ENCODE data around the gene ATP8B2.
"Not testable (repeated sequence)": the region's sequence is repeated elsewhere in the genome, so short reads cannot be mapped to it uniquely, and the experiment has no call there.

ATP8B2 gene

GRCh38 chr1:154323493-154323892 lies 1.8 kb upstream of the ATP8B2 start:
- no peak for DNase-seq (ENCODE audit: low read depth in 2 of 2)

GRCh38 chr1:154324241-154324640 lies 1.1 kb upstream of the ATP8B2 start:
- no peak for DNase-seq (ENCODE audit: low read depth in 2 of 2)

DNA sequence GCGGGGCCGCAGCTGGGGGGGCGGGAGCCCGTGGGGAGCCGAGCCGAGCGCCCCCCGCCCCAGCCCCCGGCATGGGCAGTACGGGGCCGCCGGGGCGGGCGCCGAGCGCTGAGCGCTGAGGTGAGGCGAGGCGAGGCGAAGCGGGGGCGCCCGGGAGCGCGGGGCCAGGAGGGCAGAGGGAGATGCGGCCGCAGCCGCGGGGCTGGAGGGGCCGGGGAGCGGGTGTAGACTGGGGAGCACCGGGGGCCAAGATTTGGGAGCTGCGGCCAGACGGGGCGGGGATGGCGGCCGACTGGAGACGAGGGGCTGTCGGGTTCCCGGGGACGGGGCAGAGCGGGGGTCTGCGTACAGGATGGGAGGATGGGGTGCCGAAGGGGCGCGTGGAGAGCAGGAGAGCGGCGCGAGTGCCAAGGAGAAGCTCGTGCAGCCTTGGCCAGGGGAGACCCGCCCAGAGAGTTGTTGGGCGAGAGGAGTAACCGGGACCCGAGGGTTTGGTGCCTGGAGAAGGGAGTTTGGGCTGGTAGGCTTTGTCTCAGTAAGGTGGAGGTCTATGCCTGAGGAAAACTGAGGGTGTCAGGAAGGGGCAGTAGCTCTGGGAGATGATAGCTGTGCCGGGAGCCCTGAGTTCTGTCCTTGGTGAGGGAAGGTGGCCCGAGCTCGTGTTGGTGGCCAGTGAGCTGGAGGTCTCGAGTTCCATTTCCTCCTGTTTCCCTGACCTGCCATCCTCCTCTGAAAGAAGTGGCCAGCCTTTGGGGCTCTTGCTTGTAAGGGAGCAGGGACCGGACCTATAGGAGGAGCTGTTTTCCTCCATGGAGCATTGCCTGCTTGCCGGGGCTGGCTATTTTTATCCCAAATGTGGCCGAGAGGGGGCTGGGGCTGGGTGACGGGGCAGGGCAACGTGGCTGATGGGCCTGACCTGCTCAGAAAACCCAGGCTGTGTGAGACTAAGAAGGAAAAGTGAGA lies 539 bp downstream of the ATP8B2 start:
- DNase-seq (ENCODE audit: low read depth in 2 of 2) = peak; percentile 68 to 70

GRCh38 chr1:154326546-154327465 lies 1.5 kb downstream of the ATP8B2 start:
- DNase-seq (ENCODE audit: low read depth in 2 of 2) = peak; percentile 16 to 23

DNA sequence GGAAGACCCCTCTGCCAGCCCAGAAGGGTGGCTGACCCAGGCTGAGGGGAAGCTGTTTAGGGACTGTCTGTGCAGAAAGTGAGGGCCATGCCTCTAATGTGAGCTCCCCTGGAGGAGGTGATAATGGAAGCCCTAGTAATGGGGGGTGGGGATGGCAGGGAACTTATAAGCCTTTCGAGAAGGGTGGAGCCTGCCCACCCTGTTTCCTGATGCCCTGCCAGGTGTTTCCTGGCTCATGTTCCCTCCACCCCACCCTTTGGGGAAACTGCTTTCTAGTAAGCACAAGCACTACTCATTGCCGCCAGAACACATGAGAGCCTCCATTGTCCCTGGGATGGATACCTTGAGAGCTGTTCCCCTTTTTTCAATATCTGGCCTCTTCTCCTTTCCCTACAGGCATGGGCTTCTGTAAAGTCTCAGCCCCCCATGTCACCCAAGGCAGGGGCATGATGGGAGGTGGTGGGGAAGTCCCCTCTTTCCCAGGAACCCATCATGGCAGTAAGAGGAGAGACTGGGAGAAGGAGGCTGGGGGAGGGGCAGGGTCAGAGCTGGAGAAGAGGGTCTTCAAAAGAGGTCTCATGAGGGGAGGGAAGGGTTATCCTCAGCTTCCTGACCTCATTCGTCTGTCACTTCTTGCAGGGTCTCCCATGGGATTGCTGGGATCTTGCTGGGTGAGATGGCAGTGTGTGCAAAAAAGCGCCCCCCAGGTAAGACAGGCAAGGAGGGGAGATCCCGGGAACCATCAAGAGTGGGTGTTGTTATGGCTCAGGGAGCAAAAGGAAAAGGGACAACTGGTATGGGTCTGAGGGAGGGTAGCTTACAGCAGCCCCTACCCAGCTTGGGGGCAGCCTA lies 2.4 kb downstream of the ATP8B2 start:
- no peak for DNase-seq (ENCODE audit: low read depth in 2 of 2)

- peak in 1 of 2 experiments; percentile 22 for DNase-seq (ENCODE audit: low read depth in 2 of 2)
Measured at GRCh38 chr1:154328318-154329151, 3.2 kb downstream of the ATP8B2 start.

DNA sequence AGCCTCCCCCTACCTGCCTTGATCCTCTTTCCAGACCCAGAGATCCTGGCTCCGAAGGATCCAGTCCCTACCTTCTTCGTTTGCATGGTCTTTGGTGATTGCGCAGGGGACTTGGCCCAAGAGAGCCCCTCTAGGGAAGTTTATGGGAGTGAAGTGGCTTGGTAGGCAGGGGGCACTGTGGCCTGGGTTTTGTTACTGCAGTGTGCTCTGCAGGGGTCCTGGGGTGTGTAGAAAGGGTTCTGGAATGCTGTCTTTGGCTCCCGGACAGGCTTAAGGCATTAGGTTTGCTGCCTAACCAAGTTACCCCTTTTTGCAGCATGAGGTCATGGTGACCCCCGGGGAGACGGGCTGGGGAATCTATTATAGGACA lies 3.8 kb downstream of the ATP8B2 start:
- peak; percentile 20 to 32 for DNase-seq (ENCODE audit: low read depth in 2 of 2)

- DNase-seq (ENCODE audit: low read depth in 2 of 2) = no peak
Measured at GRCh38 chr1:154329551-154330131, 4.3 kb downstream of the ATP8B2 start.

DNA sequence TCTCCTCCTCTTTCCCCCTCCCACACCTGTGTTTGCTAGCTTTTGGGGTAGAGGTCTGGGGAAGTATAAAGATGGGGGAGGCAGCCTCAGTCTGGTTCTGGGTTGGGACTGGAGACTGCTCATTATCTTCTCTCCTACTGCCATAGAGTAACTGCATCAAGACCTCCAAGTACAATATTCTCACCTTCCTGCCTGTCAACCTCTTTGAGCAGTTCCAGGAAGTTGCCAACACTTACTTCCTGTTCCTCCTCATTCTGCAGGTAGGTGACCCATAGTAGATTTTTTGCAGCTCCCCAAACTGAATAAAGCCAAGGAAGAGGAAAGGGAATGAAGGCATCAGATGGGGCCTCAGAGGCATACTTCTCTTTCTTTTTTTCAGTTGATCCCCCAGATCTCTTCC lies 5.3 kb downstream of the ATP8B2 start:
- no peak for DNase-seq (ENCODE audit: low read depth in 2 of 2)

DNA sequence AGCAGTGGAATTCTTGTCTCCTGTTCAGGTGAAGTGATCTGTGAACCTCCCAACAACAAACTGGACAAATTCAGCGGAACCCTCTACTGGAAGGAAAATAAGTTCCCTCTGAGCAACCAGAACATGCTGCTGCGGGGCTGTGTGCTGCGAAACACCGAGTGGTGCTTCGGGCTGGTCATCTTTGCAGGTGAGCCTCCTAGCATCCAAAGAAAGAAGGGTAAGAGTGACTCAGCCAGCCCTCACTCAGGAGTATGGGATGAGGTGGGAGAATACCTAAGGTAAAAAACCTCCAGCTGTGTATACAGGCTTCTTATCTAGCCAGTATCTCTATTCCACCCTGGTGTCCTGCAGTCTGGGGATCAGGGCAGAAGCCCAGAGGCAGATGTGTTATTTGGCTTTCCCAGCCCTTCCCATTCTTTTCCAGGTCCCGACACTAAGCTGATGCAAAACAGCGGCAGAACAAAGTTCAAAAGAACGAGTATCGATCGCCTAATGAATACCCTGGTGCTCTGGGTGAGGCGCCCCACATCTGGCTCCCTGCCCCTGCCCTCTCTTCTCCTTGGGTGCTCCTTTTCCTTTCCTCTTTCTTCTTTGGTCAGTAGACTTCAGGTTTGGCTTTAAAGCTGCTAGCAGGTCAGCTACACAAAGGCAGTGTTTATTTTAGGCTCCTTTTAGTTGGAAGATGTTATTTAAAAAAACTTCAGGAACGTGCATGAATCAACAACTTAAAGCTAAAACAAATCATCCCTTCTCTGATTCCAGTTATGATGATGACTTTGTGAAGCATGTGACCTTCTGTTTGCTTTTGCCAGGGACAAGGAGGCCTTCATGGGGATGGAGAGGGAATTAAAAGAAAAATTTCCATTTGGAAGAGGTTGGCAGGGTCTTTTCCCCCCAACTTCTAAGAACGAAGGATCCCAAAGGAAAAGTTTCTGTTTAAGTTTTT lies 9.0 kb downstream of the ATP8B2 start:
- no peak for DNase-seq (ENCODE audit: low read depth in 2 of 2)

DNA sequence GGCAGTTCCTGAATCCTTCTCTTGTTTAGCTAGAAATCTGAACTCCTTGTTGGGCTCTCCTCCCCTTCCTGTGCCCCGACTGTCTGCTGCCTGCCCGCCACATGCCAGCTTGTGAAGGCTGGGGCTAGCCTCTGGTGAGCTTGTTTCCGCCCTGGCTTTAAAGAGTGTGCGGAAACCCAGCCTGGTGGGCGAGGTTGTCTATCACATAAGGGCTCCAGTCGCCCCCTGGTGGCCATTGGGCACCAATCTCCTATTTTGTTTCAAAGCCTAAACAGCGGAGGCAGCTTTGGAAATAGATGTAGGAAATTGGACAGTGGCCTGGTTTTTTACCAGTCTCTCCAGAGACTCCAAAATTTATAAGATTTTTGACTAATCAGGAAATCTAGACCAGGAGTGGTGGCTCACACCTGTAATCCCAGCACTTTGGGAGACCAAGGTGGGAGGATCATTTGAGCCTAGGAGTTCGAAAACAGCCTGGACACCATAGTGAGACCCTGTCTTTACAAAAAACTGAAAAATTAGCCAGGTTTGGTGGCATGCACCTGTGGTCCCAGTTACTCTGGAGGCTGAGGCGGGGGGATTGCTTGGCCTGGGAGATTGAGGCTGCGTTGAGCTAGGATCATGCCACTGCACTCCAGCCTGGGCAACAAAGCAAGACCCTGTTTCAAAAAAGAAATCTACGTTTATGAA lies 9.8 kb downstream of the ATP8B2 start:
- peak; percentile 59 to 62 for DNase-seq (ENCODE audit: low read depth in 2 of 2)

- no peak for DNase-seq (ENCODE audit: low read depth in 2 of 2)
Measured at GRCh38 chr1:154337253-154337894, 12.0 kb downstream of the ATP8B2 start.

GRCh38 chr1:154338875-154339274 lies 13.6 kb downstream of the ATP8B2 start:
- no peak for DNase-seq (ENCODE audit: low read depth in 2 of 2)

DNA sequence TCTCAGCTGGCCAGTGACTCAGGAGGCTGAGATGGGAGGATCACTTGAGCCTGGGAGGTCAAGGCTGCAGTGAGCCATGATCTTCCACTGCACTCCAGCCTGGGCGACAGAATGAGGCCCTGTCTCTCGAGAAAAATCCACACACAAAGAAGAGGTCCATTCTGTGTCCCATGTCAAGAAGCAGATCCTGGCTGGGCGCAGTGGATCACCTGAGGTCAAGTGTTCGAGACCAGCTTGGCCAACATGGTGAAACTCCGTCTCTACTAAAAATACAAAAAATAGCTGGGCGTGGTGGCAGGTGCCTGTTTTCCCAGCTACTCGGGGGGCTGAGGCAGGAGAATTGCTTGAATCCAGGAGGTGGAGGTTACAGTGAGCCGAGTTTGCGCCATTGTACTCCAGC lies 16.0 kb downstream of the ATP8B2 start:
- DNase-seq (ENCODE audit: low read depth in 2 of 2) = not testable (repeated sequence)

- no peak for DNase-seq (ENCODE audit: low read depth in 2 of 2)
Measured at GRCh38 chr1:154342132-154342531, 16.8 kb downstream of the ATP8B2 start.

DNA sequence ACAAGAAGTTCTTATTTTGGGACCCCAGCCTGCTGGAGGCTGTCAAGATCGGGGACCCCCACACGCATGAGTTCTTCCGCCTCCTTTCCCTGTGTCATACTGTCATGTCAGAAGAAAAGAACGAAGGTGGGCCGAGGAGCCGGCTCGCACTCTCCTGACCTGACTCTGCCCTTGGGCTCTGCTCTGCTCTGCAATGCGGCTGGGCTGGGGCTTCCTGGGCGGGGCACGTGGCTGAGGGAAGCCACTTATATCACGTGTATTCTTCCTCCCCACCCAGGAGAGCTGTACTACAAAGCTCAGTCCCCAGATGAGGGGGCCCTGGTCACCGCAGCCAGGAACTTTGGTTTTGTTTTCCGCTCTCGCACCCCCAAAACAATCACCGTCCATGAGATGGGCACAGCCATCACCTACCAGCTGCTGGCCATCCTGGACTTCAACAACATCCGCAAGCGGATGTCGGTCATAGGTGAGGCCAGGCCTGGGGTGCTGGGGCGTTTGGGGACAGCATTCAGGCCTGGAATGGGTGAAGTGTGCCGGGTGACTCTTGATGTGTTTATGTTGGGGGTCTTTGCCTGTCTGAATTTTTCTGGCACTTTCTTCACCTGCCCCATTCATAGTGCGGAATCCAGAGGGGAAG lies 17.6 kb downstream of the ATP8B2 start:
- DNase-seq (ENCODE audit: low read depth in 2 of 2) = no peak
